D721Med (cell line): ENCODE results near the gene BICC1.

Source experiments
- DNase-seq: peaks from one replicate; pipeline ENCODE4 v3.0.0; 2011; ENCODE audit warnings: low spot score; ENCODE audit not compliant: insufficient read length
- FAIRE-seq: peaks from 2 replicates; lab custom pipeline; 2011; peaks lifted over from hg19 to GRCh38; lab: Jason Lieb, UNC
- CTCF ChIP-seq: IDR thresholded peaks from 2 replicates; pipeline ENCODE4 v1.5.1; 2012; ENCODE audit warnings: mild to moderate bottlenecking, control low read depth; ENCODE audit not compliant: insufficient read depth; ENCODE audit errors: missing control alignments

Gene BICC1

GRCh38 chr10:58873161-58873560 lies 360.5 kb downstream of the BICC1 start:
- TF ChIP-seq CTCF: no peak
- no peak for FAIRE-seq
- no peak for DNase-seq
